GM19240 (cell line): ENCODE results near the gene ITPR1.
A peak's percentile ranks its signal among the peaks of the same experiment; 100 is the strongest.
"Not testable (repeated sequence)": the region's sequence is repeated elsewhere in the genome, so short reads cannot be mapped to it uniquely, and the experiment has no call there.

ENCODE experiments used
- DNase-seq: peaks from one replicate; pipeline ENCODE4 v3.0.0; 2011; ENCODE audit warnings: low spot score; ENCODE audit not compliant: insufficient read length

ITPR1 gene

DNA sequence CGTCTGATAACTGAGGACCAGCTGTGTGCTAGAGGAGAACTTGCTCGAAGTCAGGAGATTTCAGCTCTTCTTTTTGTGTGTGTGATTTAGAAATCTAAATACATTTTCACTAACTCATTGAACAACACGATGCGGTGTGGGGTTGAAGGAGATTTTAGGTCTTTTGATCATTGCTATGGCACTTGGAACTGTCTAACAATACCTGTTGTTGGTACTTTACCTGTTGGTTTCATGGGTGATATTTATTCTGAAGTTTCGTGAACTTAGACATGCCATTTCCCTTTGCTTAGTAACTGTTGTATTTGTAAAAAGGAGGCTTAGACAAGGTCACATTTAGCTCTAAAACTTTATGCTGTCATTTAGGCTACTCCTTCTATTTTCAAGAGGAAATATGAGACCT, 99.9 kb downstream of the ITPR1 start:
- no peak for DNase-seq

DNA sequence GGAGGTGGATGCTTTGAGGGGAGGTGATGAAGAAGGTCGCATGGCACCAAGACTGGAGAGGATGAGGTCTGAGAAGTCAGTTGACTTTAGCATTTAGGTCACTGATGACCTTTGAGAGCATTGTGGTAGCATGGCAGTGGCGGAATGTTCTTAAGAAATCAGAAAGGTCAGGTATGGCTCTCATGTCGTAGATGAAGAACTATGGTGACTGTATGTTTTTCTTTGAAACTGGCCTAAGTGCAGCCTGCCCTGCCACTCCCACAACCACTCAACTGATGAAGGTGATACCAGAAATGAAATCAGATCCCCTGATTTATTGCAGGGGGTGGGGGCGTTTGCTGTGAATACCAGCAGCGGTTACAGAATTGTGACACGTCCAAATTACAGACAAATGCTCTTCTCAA, 102.6 kb downstream of the ITPR1 start:
- DNase-seq: no peak

DNA sequence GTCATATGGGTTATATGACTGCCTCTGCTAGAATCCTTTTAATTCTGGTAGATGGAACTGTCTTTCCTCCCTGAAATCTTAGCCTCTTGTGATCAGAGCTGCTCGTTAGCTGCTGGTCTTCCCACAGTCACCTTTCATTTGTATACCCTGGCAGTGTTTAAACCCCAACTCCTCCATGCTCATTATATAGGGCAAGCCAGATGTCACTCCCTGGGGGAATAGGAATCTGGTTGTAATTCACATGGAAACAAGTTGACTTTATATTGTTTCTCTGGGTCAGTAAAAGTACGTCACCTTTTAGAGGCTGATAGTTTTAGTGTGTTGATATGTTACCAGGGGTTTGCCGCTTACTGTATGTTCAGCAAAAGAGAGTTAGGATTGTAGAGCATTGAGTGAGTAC, 103.5 kb downstream of the ITPR1 start:
- no peak for DNase-seq

DNA sequence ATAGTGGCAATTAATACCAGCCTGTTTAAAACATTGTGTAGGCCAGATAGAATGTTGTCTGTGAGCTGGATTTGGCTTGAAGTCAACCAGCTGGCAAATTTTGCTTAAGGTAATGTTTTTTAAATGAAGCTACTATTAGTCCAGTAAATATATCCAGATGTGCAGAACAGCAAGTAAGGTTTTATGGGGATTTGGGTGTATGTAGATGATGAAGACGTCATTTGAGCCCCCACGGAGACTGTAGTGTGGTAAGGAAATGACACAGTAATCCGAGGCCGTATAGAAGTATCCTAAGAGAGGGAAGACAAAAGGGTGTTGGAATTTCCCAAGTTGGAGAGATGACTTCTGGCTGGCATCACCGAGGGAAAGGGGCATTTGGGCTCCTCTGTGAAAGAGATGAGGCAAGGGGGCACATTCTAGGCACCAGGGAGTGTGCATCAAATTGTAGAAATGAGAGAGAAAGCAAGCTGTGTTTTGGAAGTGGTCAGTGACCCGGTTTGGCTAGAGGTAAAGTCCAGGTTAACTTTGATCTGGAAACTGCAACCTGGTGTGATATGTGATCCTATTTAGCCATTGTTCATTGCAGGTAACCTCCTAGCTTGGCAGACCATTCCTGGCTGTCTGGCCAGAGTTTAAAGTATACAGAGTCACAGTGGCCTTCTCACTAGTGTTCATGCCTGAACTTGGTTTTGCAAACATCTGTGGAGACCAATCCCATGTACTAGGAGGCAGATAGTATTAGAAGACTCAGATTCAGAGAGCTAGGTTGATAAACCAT, 104.2 kb downstream of the ITPR1 start:
- DNase-seq: no peak

DNA sequence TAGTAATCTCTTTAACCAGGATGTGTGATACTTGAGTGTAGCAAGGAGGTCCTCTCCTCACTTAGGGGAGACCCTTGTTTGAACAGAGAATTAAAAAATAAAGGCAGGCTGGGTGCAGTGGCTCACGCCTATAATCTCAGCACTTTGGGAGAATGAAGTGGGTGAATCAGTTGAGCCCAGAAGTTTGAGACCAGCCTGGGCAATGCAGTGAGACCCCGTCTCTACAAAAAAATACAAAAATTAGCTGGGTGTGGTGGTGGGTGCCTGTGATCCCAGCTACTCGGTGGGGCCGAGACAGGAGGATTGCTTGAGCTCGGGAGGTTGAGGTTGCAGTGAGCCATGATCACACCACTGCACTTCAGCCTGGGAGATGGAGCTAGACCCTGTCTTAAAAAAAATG, 105.1 kb downstream of the ITPR1 start:
- DNase-seq: not testable (repeated sequence)

DNA sequence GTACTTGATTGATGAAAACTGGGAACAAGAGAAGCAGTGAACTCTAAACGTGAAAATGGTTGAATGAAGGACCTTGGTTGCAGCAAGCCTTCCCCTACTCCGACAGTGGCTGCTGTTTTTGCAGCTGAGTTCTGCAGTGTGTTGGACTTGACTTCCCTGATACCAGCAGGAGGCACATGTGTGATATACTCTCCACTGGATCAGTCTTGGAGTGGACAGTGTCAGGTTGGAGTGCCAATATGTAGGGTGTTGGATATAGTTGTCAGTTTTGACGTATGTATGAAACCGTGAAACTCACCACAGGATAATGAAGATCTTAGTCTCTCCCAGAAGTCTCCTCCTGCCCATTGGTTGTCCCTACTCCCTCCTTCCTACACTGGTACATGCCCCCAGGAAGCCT, 106.5 kb downstream of the ITPR1 start:
- no peak for DNase-seq

DNA sequence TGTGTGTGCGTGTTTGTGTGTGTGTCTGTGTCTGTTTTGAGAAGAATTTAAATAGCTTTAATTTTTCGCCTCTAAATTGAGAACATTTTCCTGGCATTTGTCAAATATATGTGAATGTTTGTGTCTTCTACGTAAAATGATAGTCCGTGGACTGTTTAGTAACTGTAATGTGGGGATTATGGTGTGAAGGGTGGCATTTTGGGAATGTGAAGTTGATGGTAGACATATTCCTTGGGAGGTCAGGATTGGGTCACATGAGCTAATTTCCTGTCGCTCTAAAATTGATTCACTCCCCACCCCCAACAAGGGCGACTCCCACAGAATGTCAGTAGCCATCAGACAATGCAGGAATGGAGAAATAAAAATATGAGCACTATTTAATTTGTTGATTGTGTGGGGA, 107.3 kb downstream of the ITPR1 start:
- no peak for DNase-seq

DNA sequence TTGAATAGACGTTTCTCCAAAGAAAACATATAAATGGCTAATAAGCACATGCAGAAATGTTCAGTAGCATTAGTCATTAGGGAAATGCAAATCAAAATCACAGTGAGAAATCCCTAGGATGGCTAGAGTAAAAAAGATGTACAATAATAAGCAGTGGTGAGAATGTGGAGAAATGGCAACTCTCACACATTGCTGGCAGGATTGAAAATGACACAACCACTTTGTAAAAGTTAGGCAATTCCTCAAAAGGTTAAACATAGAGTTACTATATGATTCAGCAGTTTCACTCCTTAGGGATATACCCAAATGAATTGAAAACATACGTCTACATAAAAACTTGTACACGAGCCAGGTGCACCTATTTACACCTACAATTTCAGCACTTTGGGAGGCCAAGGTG, 108.7 kb downstream of the ITPR1 start:
- no peak for DNase-seq

DNA sequence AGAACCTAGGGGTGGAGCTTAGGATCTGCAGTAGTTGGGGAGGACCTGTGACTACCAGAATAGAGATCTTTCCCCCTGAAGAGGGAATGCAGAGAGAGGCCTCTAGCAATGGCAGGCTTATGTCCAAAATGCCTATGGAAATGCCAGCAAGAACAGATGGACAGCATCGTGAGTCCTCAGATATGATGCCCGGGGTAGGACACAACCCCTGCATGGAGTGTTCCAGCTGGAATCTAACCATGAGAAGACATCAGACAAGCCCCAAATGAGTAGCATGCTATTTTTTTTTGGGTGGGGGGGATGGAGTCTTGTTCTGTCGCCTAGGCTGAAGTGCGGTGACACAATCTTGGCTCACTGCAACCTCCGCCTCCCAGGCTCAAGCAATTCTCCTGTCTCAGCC, 111.5 kb downstream of the ITPR1 start:
- DNase-seq: no peak

DNA sequence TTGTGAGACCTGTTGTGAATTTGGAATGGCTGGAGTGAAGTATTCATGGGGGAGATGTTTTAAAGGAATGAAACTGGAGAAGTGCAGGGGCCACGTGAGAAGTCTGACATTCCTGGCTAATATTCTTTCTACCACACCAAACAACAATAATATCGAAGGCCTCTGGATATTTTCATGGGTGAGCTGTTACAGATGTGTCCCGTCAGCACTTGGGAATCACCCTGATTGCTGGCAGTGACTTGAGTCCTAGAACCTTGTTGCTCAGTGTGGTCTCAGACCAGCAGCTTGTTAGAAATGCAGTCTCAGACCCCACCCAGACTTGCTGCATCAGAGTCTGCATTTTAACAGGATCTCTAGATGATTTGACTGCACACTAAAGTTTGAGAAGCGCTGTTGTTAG, 113.8 kb downstream of the ITPR1 start:
- no peak for DNase-seq

DNA sequence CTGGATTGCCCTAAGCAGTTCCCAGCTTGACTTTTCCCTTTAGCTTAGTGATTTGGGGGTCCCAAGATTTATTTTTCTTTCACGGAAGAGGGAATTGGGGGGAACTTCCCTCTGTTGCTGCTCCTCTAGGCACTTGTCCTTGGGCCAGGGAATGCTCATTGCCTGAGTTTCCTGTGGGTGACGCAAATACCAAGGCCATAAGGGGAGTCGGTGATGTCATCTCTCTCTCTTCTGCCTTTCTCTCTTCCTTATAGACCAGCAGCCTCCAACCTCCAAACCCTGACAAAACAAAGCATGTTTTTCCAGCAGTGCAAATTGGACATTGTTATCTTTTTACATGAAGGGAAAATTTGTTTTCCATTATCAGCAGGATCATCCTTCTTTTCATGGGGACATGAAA, 120.2 kb downstream of the ITPR1 start:
- no peak for DNase-seq

DNA sequence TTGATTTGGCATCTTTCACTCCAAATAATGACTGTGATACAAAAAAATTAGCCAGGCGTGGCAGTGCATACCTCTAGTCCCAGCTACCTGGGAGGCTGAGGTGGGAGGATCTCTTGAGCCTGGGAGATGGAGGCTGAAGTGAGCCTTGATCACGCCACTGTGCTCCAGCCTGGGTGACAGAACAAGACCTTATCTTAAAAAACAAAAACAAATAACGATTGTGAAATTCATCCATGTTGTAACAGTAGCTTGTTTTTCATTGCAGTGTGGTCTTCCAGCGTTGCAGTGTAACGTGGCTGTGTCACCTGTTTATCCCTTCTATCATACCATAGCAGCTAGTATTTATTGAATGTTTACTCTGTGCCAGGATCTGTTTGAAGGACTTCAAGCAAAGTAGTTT, 120.9 kb downstream of the ITPR1 start:
- no peak for DNase-seq

DNA sequence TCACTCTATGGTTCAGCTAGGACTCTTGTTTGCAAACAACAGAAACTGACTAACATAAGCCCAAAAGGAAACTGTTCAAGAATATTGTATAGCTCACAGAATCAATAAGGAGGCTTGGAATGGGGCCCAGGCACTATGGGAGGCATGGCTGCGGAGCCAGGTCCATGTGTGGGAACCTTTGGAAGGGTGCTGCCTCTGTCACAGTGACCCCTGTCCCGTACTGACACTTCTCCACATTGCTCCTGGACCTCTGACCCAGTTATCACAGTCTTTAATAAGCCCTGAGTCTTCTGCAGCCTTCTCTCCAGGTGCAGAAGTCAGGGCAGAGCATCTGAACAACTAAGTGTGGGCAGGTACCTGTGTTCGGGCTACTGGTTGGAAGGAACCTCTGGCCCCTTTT, 121.8 kb downstream of the ITPR1 start:
- DNase-seq: no peak

DNA sequence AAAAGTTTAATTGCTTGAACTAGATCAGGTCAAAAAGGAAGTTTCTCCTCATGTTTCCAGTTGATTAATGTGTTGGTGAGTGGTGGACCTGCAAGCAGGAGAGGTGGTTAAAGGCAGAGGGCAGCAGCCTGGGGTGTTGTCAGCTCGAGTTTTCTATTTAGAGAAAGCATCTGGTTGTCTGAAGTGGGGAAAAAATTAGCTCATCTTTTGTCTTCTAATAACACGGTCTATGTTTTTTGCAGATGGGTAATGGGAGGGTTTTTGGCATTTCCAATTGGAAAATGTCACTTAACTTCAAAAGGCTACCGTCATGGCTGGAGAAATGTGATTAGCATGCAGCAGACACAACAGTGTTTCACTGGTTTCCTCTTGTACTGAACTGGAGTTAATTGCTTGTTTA, 122.6 kb downstream of the ITPR1 start:
- no peak for DNase-seq

DNA sequence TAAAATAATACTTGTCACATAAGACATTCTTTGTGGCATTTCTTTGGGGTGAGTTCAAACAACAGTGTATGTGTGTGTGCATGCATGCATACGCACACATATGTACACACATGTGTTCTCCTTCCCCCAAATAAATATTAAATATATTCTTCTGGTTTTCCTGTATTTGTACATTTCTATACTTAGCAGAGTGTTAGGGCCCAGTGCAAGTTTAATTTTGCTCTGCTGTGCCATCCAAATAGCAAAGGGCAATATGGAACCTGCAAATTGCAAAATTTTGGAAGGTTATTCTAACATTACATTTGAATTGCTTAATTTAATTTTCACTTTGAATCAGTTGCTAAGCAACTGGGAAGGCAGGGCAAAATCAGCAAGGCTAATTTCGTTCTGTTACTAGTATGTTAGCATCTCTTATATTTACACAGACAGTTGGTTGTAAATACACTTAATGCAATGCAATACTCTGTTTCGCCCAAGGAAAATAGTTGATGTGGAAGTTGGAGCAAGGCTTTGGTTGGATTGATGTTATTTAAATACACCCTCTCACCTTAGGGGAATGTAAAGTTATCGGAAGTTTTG, 130.4 kb downstream of the ITPR1 start:
- DNase-seq: no peak

DNA sequence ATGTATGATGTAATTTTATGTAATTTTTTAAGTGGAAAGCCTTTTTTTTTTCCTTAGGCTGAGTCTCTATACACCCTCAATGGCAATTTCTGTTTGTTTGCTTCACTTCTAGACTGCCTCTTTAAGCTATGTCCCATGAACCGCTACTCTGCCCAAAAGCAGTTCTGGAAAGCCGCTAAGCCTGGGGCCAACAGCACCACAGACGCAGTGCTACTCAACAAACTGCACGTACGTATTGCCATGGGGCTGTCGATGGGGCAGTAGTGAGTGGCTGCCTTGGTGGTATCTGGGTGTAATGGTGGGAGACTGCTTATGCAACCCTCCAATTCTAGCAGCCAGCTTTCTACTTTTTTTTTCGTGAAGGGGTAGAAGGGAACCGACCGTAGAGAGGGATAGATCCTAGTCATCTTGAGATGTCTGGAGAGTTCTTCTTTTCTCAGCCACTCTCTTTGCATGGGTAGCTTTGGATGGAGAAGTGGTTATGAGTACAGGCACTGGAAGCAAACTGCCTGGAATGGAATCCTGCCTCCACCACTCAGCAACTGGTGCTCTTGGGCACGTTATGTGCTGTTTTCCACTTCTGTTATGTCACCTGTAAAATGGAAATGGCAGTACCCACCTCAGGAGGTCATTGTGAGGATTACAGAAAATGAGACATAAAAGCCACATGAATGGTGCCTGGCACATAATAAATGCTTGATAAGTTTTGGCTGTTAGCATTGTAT, 134.7 kb downstream of the ITPR1 start:
- DNase-seq: no peak

DNA sequence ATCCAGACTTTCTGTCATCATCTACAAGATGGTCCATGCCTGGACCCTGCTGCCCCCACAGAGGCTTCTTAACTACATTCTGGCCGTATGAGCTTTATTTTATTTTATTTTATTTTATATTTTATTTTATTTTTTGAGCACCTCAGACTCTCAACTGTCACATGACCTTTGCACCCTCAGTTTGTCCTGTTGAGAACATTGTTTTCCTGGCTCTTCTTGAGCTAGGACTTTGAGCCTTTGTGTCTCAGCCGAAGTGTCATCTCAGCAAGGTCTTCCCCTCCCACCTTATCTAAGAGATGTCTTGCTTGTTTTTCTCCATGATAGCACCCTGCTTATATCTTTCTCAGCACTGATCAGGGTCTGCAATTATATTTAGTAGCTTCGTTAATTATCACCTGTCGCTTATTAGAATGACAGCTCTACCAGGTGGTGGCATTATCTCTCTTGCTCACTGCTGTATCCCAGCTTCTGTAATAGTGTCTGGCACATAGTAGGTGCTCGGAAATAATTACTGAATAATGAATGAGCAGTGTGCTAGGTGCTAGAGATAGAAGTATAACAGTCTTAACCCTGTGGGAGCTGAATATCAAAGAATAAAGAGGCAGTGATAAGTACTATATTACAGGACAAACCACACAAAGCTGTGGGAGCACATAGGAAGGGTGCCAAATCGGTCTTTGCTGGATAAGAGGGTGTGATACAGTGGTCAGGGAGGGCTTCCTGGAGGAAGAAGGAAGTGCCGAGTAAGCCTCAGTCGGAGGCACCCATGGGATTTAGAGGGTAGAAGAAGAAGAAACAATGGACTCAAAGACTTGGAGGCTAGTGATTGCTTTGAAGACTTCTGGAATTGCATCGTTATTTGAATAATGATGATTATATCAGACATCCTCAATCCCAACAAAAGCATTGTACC, 136.2 kb downstream of the ITPR1 start:
- no peak for DNase-seq

DNA sequence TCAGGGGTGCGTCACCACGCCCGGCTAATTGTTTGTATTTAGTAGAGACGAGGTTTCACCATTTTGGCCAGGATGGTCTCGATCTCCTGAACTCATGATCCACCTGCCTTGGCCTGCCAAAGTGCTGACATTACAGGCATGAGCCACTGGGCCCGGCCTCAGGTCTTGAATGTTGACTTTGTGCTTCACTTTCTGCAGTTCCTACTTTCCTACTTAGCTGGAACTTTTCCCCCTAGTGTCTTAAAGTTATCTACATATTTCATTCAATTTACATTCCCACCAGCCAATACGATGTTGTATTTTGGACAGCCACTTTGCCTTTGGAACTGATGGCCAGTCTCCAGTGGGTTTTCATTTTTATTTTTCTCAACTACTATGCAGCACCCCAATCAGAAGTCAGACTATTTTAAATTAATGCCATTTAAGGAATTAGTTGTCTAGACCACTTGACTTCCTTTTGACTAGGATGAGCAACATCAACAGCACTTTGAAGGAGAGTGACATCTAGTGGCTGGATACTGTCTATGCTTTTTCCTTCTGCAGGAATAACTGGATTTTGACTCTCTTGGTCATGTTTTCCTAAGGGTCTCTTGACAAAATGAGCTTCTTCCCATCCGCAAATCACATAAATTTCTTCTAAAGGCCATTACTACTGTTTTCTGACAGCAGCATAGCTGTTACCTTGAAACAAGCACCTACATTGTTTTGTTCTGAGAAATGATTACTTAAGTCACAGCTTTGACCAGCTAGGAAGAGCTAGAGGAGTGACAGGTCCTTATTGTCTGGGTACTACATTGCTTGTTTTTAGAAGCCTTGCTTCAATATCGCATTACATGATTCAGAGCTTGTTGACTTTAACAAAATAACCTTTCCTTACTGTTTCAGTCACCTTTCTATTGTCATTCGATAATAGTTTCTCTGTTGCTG, 140.2 kb downstream of the ITPR1 start:
- peak; percentile 39 for DNase-seq

DNA sequence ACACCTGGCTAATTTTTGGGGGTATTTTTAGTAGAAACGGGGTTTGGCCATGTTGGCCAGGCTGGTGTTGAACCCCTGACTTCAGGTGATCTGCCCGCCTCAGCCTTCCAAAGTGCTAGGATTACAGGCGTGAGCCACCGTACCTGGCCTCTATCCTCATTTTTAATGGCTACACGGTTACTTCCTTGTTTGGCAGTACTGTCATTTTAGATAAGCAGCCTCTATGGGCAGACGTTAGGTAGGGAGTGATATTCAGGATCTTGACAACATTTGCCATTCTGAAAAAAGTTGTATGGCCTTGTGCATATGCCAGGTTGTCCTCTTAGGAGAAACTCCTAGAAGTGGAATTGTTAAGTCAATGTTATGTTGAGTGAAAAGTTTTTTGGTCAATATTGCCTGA, 141.7 kb downstream of the ITPR1 start:
- DNase-seq: no peak

DNA sequence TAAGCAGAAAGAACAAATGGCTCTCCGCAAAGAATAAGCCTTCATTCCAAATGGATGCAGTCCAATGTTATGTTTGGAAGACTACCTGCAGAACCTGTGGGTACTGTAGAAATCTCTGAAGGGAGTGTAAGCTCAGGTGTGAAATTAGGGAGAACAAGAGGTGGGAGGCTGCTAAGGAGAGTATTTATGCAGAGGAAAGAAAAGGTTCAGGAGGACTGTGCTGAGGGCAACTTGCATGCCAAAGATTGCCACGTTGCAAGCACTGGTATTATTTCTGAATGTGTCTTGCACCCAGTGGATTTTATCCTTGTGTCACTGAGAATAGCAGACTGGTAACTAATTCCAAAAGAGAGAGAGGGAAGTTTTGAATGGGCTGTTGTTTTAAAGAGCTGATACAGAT, 144.1 kb downstream of the ITPR1 start:
- DNase-seq: no peak
